GM04503 (cell line): ENCODE measurements around the gene ZC3H4.

Experiments
- DNase-seq: peaks from one replicate; pipeline ENCODE4 v3.0.0-alpha.2; 2012; ENCODE audit warnings: low read depth

ZC3H4 gene

GRCh38 chr19:47112997-47113849, at the start of gene ZC3H4:
Gene ZC3H4, minus strand, starts transcription at chr19:47113776. Its CDS starts 1,192 bp downstream, at chr19:47112584.
- DNase-seq, result peak; percentile 96

GRCh38 chr19:47161876-47162489, 48.4 kb upstream of the ZC3H4 start:
- DNase-seq, result no peak

DNA sequence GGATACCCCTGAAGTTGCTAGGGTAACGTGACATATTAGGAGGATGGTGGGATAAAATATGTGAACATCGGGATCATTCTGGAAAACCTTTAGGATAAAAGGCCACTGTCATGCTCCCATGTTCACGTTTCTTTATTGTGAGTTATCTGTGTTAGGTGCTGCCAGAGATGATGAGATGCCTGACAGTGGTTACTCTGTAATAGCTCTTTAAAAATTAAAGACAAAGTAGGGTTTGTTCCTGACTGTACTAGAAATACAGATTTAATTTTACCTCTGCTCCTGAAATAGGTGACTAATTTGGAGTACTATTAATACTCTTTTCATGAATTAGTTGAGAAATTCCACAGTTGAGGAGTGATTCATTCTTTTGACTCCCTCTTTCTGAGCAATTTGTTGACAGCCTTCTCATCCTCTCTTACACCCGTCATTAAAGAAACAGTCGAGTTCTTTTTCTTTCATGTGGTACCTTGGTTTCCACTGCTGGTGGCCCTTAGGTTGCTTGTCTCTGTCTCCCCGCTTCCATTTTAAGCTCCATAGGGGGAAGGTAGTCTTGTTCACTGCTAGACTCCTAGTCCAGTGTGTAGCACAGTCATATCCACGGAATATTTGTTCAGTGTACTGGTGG, 45.4 kb upstream of the ZC3H4 start:
- no peak for DNase-seq

- DNase-seq, result no peak
Observed at GRCh38 chr19:47158367-47158791, 44.8 kb upstream of the ZC3H4 start.

DNA sequence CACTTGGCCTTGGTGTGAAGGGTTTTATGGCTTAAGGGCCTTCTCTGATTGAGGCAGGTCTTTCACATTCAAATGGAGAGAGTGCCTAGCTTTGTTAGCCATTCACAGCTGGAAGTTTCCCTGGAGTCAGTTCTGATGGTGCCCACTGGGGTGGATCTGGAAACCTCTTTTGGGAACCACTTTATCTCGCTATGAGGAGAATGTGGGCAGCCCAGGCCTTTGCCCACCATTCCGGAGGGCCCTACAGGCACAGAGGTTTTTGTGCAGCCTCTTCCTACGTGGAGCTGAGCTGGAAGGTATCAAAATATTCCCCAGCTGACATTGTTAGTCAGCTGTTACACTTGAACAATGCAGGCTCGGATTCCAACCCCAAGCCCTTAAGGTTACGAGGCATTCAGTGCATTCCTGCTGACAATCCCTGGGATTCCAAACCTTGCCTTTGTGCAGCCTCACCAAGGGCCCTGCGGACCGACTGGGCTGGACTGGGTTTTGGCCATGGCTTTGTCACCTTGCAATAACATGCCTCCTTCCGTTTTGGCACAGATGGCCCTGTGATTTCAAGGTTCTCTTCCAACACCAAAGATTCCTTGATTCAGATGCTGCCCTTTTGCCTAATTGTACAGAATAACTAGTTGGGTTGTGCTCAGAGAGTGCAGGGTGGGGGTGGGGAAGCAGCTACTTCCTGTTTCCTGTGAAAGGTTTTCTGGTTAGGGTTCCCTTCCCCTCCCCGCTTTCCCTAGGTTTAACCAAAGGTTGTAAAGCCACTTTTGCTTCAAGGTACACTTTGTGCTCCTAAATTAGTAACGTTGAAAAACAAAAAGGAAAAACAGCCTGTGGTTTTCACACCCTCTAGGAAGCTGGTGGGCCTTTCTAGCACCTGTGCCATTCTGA, 44.1 kb upstream of the ZC3H4 start:
- peak; percentile 63 for DNase-seq

- DNase-seq, result no peak
Observed at GRCh38 chr19:47156861-47157430, 43.4 kb upstream of the ZC3H4 start.

DNA sequence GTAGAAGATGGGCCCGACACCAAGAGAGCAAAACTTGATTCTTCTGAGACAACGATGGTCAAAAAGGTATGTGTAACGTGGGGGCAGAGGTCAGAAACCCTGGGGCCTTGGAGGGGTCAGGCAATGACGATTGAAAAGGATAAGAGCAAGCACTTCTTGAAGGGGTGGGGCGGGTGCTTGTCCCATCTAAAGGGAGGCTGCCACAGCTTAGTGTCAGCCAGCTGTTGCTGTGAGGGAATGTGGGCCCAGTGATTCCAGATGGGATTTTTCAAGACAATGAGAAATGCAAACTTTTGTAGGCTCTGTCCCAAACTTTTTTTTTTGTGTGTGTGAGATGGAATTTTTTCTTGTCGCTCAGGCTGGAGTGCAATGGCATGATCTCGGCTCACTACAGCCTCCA, 41.6 kb upstream of the ZC3H4 start:
- no peak for DNase-seq

GRCh38 chr19:47153266-47153665, 39.7 kb upstream of the ZC3H4 start:
- no peak for DNase-seq

DNA sequence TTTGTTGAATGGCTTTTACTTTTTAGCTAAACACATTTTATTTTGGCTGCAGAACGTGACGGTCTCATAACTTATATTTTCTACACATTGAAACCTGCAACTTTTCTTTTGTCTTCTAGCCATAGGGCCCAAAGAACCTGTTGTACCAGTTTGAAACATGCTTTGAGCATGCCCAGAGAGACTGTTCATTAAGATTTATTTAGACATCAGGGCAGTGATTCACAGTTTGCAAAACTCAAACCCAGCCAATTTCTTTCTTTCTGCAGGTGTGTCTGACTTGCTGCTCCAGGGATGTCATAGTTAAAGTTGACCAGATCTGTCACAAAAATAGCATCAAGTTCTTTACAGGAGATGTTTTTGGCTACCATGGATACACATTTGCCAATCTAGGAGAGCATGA, 39.1 kb upstream of the ZC3H4 start:
- no peak for DNase-seq

DNA sequence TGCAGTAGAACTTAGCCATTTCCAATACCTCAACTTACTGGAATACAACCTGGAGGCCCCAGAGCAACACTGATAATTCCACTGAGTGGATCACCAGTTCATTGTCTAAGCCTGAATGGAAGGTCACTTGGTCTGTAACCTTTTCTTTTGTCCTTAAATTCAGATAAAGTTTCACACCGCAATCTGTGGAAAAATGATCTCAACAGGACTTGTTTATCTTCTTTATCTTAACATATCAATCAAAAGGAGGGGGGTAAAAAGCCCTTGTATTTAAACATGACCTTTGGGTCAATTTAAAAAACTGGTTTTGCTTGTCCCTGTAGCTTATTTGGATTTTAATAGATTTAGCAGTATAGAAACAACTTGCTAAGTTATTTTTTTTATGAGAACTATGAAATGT, 38.6 kb upstream of the ZC3H4 start:
- DNase-seq, result no peak

DNA sequence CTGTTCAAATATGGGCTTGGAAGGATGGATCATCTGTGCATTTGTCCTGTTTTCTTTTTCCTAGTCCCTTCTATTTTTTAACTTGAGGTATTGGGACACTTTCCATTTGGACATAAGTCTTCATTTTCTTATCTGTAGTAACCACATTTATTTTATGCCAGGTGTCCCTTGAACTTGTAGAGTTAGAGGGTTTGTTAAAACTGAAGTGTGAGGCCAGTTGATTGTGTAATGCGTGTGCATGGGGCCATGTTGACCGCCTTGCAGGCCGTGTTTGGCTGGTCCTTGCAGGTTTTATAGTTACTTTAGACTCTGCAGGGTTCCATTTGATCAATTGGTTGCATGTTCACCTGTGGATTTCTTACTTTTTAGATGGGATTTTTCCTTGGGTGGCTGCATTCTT, 38.1 kb upstream of the ZC3H4 start:
- no peak for DNase-seq

DNA sequence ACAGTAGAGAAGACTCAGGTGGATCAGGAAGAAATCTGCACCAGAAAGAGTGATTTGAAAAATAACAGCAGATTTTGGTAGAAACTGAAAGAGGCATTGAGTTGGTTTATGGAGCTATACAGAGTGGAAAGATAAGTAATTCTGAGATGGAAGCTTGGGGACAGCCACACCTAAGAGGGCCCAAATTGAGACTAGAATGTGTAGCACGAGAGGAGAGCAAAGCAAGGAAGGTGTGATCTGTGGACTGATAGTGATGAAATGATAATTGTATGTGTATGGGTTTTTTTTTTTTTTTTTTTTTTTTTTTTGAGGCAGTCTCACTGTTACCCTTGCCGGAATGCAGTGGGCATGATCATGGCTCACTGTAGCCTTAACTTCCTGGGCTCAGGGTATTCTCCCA, 33.3 kb upstream of the ZC3H4 start:
- DNase-seq, result no peak

- DNase-seq, result no peak
Observed at GRCh38 chr19:47145639-47146486, 32.3 kb upstream of the ZC3H4 start.

- no peak for DNase-seq
Observed at GRCh38 chr19:47144630-47145029, 31.1 kb upstream of the ZC3H4 start.

GRCh38 chr19:47143322-47144073, 29.9 kb upstream of the ZC3H4 start:
- no peak for DNase-seq

GRCh38 chr19:47142779-47143178, 29.2 kb upstream of the ZC3H4 start:
- DNase-seq, result no peak

- no peak for DNase-seq
Observed at GRCh38 chr19:47141695-47142094, 28.1 kb upstream of the ZC3H4 start.

DNA sequence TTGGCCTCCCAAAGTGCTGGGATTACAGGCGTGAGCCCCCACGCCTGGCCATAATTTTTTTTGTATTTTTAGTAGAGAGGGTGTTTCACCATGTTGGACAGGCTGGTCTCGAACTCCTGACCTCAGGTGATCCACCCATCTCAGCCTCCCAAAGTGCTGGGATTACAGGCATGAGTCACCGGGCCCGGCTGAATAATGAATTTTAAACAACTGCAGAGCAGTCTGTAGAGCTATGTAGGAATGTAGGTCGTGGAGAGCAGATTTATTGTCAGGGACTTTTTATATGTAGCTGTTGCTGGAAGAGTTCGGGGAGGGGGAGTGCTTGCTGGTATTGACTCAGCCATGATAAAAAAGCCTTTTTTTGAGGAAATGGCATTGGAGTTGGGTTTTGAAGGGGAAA, 27.7 kb upstream of the ZC3H4 start:
- peak; percentile 45 for DNase-seq

- no peak for DNase-seq
Observed at GRCh38 chr19:47135156-47135555, 21.6 kb upstream of the ZC3H4 start.

DNA sequence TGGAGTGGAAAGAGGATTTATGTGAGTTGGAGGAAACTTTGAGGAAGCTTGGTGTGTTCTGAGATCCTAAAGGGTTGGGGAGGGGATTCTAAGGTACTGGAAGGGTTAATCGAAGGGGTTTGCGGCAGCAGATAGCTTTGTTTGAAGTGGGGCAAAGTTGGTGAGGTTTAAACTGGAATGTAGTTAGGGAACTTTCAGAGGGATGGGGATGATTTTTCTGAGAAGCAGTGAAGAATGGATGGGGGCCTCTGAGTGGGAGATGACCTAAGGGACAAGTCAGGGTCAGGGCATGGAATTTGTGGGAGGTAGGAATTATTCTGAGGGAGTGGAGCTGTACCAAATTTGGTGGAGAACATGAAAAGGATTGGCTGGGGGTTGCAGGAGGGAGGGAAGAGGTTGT, 21.0 kb upstream of the ZC3H4 start:
- DNase-seq, result no peak
